ENCODE measurements around the gene SPACA7. TPM values are rescaled to one million over a fixed set of nuclear protein-coding genes. Genes with fewer than 3 reads are reported as not detected.

Gene SPACA7
- total RNA-seq, 1 experiment from 2014 or later = not detected

GRCh38 chr13:112443995-112444311 is 67.8 kb downstream of the SPACA7 start:
- H2AK5ac ChIP-seq (ENCODE audit: insufficient read length, low read length) = no peak overlapping the region

More at GRCh38 chr13:112443995-112444311, 67.8 kb downstream of the SPACA7 start:
- H3T11ph ChIP-seq (ENCODE audit: low read length) = no peak overlapping the region
- no peak overlapping the region for H4K5ac ChIP-seq (ENCODE audit: insufficient read length, low read depth, low read length)
- no peak overlapping the region for H3K9ac ChIP-seq (ENCODE audit: extremely low read depth, insufficient read length, low read length)
- no peak overlapping the region for H3K4me3 Mint-ChIP-seq
- WGBS (ENCODE audit: extremely low coverage, insufficient read length, low lambda C conversion rate) = no CpG with 5 or more reads among the region's 10 CpGs
- H3K27me3 Mint-ChIP-seq (ENCODE audit: low read depth) = peaks cover 71% of the 10 kb centered on the region
- peaks cover 0 to 3% (median under 1%) of the 10 kb centered on the region in 3 experiments; a peak in 2 of 7 replicates for H3K36me3 Mint-ChIP-seq (ENCODE audit: insufficient read depth in 1 of 3, low read depth in 3 of 3)
- H3K4me2 ChIP-seq (ENCODE audit: insufficient read depth, insufficient read length, low read length) = no peak overlapping the region
- H3K79me2 ChIP-seq (ENCODE audit: insufficient read depth, low read length) = no peaks in the 10 kb centered on the region
- H2BK12ac ChIP-seq (ENCODE audit: insufficient read length, low read depth, low read length) = no peak overlapping the region
- H3K27ac Mint-ChIP-seq = no peak overlapping the region
- no peak overlapping the region for H2BK20ac ChIP-seq (ENCODE audit: low read depth, low read length, poor library complexity, severe bottlenecking)
- H4K91ac ChIP-seq (ENCODE audit: insufficient read length, low read depth, low read length) = no peak overlapping the region
- H2AFZ ChIP-seq (ENCODE audit: low read length) = no peak overlapping the region
- no peak overlapping the region for H3K18ac ChIP-seq (ENCODE audit: insufficient read length, low read depth, low read length)
- no peaks in the 10 kb centered on the region for H4K20me1 ChIP-seq (ENCODE audit: control insufficient read depth, insufficient read depth, insufficient read length)
- H3K56ac ChIP-seq (ENCODE audit: insufficient read length, low read depth, low read length) = no peak overlapping the region
- H3K9me3 Mint-ChIP-seq = peaks cover 4 to 5% of the 10 kb centered on the region in 2 experiments; a peak in 3 of 5 replicates
- H3K9me3 ChIP-seq (ENCODE audit: control insufficient read depth, low read depth, low read length) = peaks cover 4% of the 10 kb centered on the region
- no peaks in the 10 kb centered on the region for H3K23me2 ChIP-seq (ENCODE audit: insufficient read length, low read depth, low read length, poor library complexity, severe bottlenecking)
- H3K23ac ChIP-seq (ENCODE audit: insufficient read length, low read depth, low read length) = no peak overlapping the region
- H2BK120ac ChIP-seq (ENCODE audit: low read depth, low read length, poor library complexity, severe bottlenecking) = no peak overlapping the region
- no peak overlapping the region for H4K8ac ChIP-seq (replicated peaks; ENCODE audit: insufficient read length, low read depth, low read length)
- H2BK5ac ChIP-seq (ENCODE audit: insufficient read length, low read length) = no peak overlapping the region
- H3K27me3 ChIP-seq (ENCODE audit: insufficient read depth, low read length) = no peaks in the 10 kb centered on the region; the same call in 1 of the 2 replicates
- H3K4me1 Mint-ChIP-seq = peaks cover 11 to 14% of the 10 kb centered on the region in 2 experiments
- H3K4me1 ChIP-seq (ENCODE audit: insufficient read depth, low read length) = no peaks in the 10 kb centered on the region
- DNase-seq = peak; percentile 90
- no peaks in the 10 kb centered on the region for H3K79me1 ChIP-seq (ENCODE audit: insufficient read depth, low read depth, low read length, poor library complexity, severe bottlenecking)
- H3K4ac ChIP-seq (ENCODE audit: low read depth, low read length) = no peak overlapping the region
- TF ChIP-seq, protein P1, sequence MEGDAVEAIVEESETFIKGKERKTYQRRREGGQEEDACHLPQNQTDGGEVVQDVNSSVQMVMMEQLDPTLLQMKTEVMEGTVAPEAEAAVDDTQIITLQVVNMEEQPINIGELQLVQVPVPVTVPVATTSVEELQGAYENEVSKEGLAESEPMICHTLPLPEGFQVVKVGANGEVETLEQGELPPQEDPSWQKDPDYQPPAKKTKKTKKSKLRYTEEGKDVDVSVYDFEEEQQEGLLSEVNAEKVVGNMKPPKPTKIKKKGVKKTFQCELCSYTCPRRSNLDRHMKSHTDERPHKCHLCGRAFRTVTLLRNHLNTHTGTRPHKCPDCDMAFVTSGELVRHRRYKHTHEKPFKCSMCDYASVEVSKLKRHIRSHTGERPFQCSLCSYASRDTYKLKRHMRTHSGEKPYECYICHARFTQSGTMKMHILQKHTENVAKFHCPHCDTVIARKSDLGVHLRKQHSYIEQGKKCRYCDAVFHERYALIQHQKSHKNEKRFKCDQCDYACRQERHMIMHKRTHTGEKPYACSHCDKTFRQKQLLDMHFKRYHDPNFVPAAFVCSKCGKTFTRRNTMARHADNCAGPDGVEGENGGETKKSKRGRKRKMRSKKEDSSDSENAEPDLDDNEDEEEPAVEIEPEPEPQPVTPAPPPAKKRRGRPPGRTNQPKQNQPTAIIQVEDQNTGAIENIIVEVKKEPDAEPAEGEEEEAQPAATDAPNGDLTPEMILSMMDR (conservative IDR thresholded peaks at IDR 0.05) = peak; percentile 90
- H3K27ac ChIP-seq (ENCODE audit: insufficient read length, low read depth, low read length) = no peak overlapping the region
- no peak overlapping the region for H3K14ac ChIP-seq (ENCODE audit: insufficient read depth, low read length)
- H2BK15ac ChIP-seq (ENCODE audit: low read depth, low read length) = no peak overlapping the region
